Measurements from ENCODE around the gene TMEM115. TPM values are rescaled to one million over a fixed set of nuclear protein-coding genes. Genes with fewer than 3 reads are reported as not detected.
A peak's percentile ranks its signal among the peaks of the same experiment; 100 is the strongest.

TMEM115 gene
- total and polyA plus RNA-seq, 10 of the 15 experiments (the other 5 are each of a cell fraction or from before 2014, with no cell fraction given), result 1.9 to 18.7 (median 13.2) TPM

DNA sequence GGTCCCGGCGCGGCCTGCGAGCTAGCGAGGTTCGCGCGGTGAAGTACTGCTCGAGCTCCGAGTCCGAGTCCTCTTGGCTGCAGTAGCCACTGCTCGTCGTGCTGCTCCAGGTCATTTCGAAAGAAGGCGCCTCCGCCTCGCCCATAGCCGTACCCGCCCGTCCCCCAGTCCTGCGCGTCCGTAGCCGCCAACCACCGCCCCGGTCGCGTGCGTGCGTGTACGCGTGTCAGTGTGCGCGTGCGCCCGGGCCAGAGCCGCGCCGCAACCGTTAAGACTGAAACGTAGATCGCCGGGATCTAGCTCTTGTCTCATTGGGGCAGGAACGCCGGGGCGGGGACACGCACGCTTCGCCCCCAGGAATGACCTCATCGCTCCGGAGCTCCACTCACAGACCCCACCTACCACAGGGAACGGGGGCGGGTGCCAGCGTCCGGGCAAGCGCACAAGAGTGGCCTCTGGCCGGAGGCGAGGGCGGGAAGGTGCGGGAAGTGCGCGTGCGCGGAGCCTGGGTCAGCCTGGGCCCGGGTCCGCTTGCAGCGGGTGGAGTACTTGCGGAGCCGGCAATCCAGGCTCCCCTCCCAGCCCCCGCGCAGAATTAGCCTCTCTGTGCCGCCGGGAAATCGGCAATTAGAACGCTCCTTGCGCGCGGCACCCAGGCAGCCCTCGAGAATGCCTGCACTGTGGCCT, 22.0 kb downstream of the TMEM115 start (continued):
- TF ChIP-seq, protein P1, sequence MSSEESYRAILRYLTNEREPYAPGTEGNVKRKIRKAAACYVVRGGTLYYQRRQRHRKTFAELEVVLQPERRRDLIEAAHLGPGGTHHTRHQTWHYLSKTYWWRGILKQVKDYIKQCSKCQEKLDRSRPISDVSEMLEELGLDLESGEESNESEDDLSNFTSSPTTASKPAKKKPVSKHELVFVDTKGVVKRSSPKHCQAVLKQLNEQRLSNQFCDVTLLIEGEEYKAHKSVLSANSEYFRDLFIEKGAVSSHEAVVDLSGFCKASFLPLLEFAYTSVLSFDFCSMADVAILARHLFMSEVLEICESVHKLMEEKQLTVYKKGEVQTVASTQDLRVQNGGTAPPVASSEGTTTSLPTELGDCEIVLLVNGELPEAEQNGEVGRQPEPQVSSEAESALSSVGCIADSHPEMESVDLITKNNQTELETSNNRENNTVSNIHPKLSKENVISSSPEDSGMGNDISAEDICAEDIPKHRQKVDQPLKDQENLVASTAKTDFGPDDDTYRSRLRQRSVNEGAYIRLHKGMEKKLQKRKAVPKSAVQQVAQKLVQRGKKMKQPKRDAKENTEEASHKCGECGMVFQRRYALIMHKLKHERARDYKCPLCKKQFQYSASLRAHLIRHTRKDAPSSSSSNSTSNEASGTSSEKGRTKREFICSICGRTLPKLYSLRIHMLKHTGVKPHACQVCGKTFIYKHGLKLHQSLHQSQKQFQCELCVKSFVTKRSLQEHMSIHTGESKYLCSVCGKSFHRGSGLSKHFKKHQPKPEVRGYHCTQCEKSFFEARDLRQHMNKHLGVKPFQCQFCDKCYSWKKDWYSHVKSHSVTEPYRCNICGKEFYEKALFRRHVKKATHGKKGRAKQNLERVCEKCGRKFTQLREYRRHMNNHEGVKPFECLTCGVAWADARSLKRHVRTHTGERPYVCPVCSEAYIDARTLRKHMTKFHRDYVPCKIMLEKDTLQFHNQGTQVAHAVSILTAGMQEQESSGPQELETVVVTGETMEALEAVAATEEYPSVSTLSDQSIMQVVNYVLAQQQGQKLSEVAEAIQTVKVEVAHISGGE (CRISPR knock-in tag; IDR thresholded peaks at IDR 0.05), result no peak
- TF ChIP-seq IKZF1 (conservative IDR thresholded peaks at IDR 0.05) (peak; percentile 5; the same call in 1 of the 2 replicates), ATF7 (IDR thresholded peaks at IDR 0.05; ENCODE audit: low read depth) (peak; percentile 98), TBL1XR1 (IDR thresholded peaks at IDR 0.05; ENCODE audit: low read depth, low read length) (0 out of 2 replicates have a peak, but pooled peaks have one; percentile 12), CREM (IDR thresholded peaks at IDR 0.05; ENCODE audit: low read depth) (peak; percentile 74; the same call in 1 of the 2 replicates), ZNF384 (IDR thresholded peaks at IDR 0.05; ENCODE audit: borderline replicate concordance, low read depth, low read length) (no peak), ELK1 (IDR thresholded peaks at IDR 0.05; ENCODE audit: low read depth, low read length) (no peak), SMC3 (IDR thresholded peaks at IDR 0.05; ENCODE audit: borderline replicate concordance, low read length) (no peak), POLR2AphosphoS2 (IDR thresholded peaks at IDR 0.05; ENCODE audit: low read depth, low read length) (0 out of 2 replicates have a peak, but pooled peaks have one; percentile 77), SUPT20H (IDR thresholded peaks at IDR 0.05; ENCODE audit: borderline replicate concordance, control insufficient read depth, low read depth, low read length) (no peak), PAX8 (IDR thresholded peaks at IDR 0.05) (no peak), IRF5 (IDR thresholded peaks at IDR 0.05; ENCODE audit: borderline replicate concordance) (no peak), PAX5 (IDR thresholded peaks at IDR 0.05; ENCODE audit: borderline replicate concordance, low read depth, low read length) (0 out of 2 replicates have a peak, but pooled peaks have one; percentile 47), NBN (IDR thresholded peaks at IDR 0.05) (peak; percentile 48), SREBF1 (IDR thresholded peaks at IDR 0.05; ENCODE audit: low read length) (no peak), MTA2 (IDR thresholded peaks at IDR 0.05; ENCODE audit: low read depth) (no peak), YBX1 (IDR thresholded peaks at IDR 0.05) (no peak), NFXL1 (IDR thresholded peaks at IDR 0.05; ENCODE audit: borderline replicate concordance) (no peak), HCFC1 (IDR thresholded peaks at IDR 0.05; ENCODE audit: low read length) (no peak), ZNF274 (IDR thresholded peaks at IDR 0.05; ENCODE audit: insufficient read depth, insufficient read length) (no peak)
- TF ChIP-seq, protein P2, sequence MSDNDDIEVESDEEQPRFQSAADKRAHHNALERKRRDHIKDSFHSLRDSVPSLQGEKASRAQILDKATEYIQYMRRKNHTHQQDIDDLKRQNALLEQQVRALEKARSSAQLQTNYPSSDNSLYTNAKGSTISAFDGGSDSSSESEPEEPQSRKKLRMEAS (IDR thresholded peaks at IDR 0.05; ENCODE audit: low read depth, low read length), result peak; percentile 77
- TF ChIP-seq, protein P3, sequence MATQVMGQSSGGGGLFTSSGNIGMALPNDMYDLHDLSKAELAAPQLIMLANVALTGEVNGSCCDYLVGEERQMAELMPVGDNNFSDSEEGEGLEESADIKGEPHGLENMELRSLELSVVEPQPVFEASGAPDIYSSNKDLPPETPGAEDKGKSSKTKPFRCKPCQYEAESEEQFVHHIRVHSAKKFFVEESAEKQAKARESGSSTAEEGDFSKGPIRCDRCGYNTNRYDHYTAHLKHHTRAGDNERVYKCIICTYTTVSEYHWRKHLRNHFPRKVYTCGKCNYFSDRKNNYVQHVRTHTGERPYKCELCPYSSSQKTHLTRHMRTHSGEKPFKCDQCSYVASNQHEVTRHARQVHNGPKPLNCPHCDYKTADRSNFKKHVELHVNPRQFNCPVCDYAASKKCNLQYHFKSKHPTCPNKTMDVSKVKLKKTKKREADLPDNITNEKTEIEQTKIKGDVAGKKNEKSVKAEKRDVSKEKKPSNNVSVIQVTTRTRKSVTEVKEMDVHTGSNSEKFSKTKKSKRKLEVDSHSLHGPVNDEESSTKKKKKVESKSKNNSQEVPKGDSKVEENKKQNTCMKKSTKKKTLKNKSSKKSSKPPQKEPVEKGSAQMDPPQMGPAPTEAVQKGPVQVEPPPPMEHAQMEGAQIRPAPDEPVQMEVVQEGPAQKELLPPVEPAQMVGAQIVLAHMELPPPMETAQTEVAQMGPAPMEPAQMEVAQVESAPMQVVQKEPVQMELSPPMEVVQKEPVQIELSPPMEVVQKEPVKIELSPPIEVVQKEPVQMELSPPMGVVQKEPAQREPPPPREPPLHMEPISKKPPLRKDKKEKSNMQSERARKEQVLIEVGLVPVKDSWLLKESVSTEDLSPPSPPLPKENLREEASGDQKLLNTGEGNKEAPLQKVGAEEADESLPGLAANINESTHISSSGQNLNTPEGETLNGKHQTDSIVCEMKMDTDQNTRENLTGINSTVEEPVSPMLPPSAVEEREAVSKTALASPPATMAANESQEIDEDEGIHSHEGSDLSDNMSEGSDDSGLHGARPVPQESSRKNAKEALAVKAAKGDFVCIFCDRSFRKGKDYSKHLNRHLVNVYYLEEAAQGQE (IDR thresholded peaks at IDR 0.05; ENCODE audit: low read depth, low read length), result no peak
